ENCODE measurements around the gene MYO1A. TPM values are rescaled to one million over a fixed set of nuclear protein-coding genes. Genes with fewer than 3 reads are reported as not detected.

The MYO1A gene
- total and polyA plus RNA-seq, 2 of the 13 experiments (the other 11 are each of a cell fraction or from before 2014, with no cell fraction given) = 5.3 to 6.0 TPM

- peak; percentile 31; the same call in 1 of the 2 replicates for TF ChIP-seq NCOR1 (IDR thresholded peaks at IDR 0.05; ENCODE audit: borderline replicate concordance, low read length)
- no peak for TF ChIP-seq MATR3 (CRISPR knock-in tag; IDR thresholded peaks at IDR 0.05)
- TF ChIP-seq ELF3 (CRISPR knock-in tag; IDR thresholded peaks at IDR 0.05) = 0 out of 2 replicates have a peak, but pooled peaks have one; percentile 25
- no peak for TF ChIP-seq HNRNPH1 (optimal IDR thresholded peaks at IDR 0.05; ENCODE audit: low read depth, low read length)
- TF ChIP-seq HDAC1 (CRISPR knock-in tag; IDR thresholded peaks at IDR 0.05) = 0 out of 2 replicates have a peak, but pooled peaks have one; percentile 37
Observed at GRCh38 chr12:57049890-57050289, at the start of gene MYO1A (continued).

- no peak for ATAC-seq
- in situ Hi-C loops (cut with HindIII; ENCODE audit: extremely low pct_ligation_motif_present, low pct_unique_long_range_greater_than_20kb) (no loop called here), intact Hi-C loops (cut with micrococcal nuclease; ENCODE audit: unreplicated experiment) (no loop called here)
- 85% methylated on average over 10 of the region's 11 CpGs for WGBS (ENCODE audit: low lambda C conversion rate)
- POLR2A ChIA-PET = interaction anchor here (1.6 to 13.5 kb wide), 3 partner anchors 10 to 20 kb away, joined by 6 to 309 read pairs (median 109); partner anchors contain the start of genes NAB2, NEMP1 and STAT6
- H3K9ac ChIP-seq (ENCODE audit: insufficient read depth, low read depth, low read length) = no peak overlapping the region
- no peaks in the 10 kb centered on the region for H3K79me2 ChIP-seq (ENCODE audit: insufficient read depth, low read length)
- no peak for DNase-seq (ENCODE audit: low spot score)
- no peaks in the 10 kb centered on the region for H3K27me3 ChIP-seq (ENCODE audit: control insufficient read depth in 1 of 2, insufficient read depth in 2 of 2, low read length in 2 of 2)
- no peak overlapping the region for H2AFZ ChIP-seq (ENCODE audit: low read length)
- peaks cover 8 to 9% of the 10 kb centered on the region in 2 experiments; a peak in 4 of 5 replicates for H3K36me3 ChIP-seq (replicated peaks in 1 of 2; ENCODE audit: control insufficient read depth in 1 of 2, insufficient read depth in 2 of 2, low read length in 2 of 2)
- FAIRE-seq = no peak
- H3K27ac ChIP-seq (ENCODE audit: extremely low read length, insufficient read depth, low read length) = no peak overlapping the region
- H3K4me3 ChIP-seq (replicated peaks in 1 of 3; ENCODE audit: insufficient read depth in 1 of 3, low read depth in 2 of 3, low read length in 3 of 3) = no peak overlapping the region
- H3K4me1 ChIP-seq (ENCODE audit: insufficient read depth, low read length) = peaks cover 51% of the 10 kb centered on the region
- no peaks in the 10 kb centered on the region for H4K20me1 ChIP-seq (ENCODE audit: insufficient read depth, low read length)
- TF ChIP-seq ZBTB46 (CRISPR knock-in tag; IDR thresholded peaks at IDR 0.05; ENCODE audit: borderline replicate concordance) (no peak), ZNF703 (CRISPR knock-in tag; IDR thresholded peaks at IDR 0.05; ENCODE audit: borderline replicate concordance) (no peak), ZNF768 (CRISPR knock-in tag; IDR thresholded peaks at IDR 0.05) (no peak), FOXK1 (CRISPR knock-in tag; IDR thresholded peaks at IDR 0.05; ENCODE audit: borderline replicate concordance, low read depth) (no peak), MAFK (conservative IDR thresholded peaks at IDR 0.05 in 1 of 2, IDR thresholded peaks at IDR 0.05 in 1 of 2; ENCODE audit: low read length in 2 of 2) (no peak), CHD4 (IDR thresholded peaks at IDR 0.05; ENCODE audit: borderline replicate concordance, low read length) (no peak), KAT2B (IDR thresholded peaks at IDR 0.05; ENCODE audit: borderline replicate concordance, low read depth, low read length) (no peak), ASH2L (IDR thresholded peaks at IDR 0.05; ENCODE audit: insufficient read length, low read depth, low read length) (no peak), ETV6 (CRISPR knock-in tag; conservative IDR thresholded peaks at IDR 0.05) (no peak), ZBTB37 (CRISPR knock-in tag; IDR thresholded peaks at IDR 0.05) (no peak), ZNF292 (CRISPR knock-in tag; IDR thresholded peaks at IDR 0.05; ENCODE audit: borderline replicate concordance, low read depth) (no peak), FOSL1 (CRISPR knock-in tag; IDR thresholded peaks at IDR 0.05; ENCODE audit: borderline replicate concordance) (no peak), KMT2A (CRISPR knock-in tag; IDR thresholded peaks at IDR 0.05) (no peak), KLF12 (CRISPR knock-in tag; IDR thresholded peaks at IDR 0.05; ENCODE audit: borderline replicate concordance) (no peak), TAF15 (IDR thresholded peaks at IDR 0.05; ENCODE audit: low read depth, low read length, poor library complexity, severe bottlenecking) (no peak), SMAD3 (CRISPR knock-in tag; IDR thresholded peaks at IDR 0.05) (no peak)
- H3K9me3 ChIP-seq (ENCODE audit: low read length) = no peaks in the 10 kb centered on the region
- BruUV-seq (replicated peaks) = no TSS peak
- no peak overlapping the region for H3K4me2 ChIP-seq (ENCODE audit: low read depth, low read length)
- CTCF ChIA-PET (ENCODE audit: low intra/inter-chr PET ratio, low total read pairs) = no interaction called here
Observed at GRCh38 chr12:57099047-57099714, 49.3 kb upstream of the MYO1A start.

Measured in HepG2 (cell line).